SKM-1 (cell line): ENCODE measurements around the gene SIGLEC7.

Experiments
- DNase-seq: peaks from one replicate; lab custom pipeline; 2025; ENCODE audit not compliant: unreplicated experiment; lab: John Stamatoyannopoulos, UW

SIGLEC7 gene

GRCh38 chr19:51200071-51200666, 58.1 kb downstream of the SIGLEC7 start:
- DNase-seq = no peak

DNA sequence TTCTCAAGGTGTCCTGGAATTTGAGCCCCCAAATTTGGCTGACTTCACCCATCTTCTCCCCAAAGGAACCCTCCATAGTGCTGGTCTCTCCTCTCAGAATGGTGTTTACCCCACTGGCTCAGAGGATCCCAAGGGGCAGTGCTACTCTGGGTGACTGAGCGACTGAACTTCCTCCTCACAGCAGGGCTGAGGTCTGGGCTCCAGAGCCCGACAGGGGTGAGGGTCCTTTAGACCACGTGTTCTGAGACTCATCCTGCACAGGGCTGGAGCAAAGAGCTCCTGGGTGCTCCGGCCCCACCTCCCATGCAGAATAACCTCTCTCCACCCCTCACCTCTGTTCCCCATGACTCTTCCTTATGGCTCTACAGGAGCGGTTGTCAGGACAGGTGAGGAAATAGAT, 59.6 kb downstream of the SIGLEC7 start:
- no peak for DNase-seq
